GM19324 (cell line): Measurements from ENCODE around the gene SPATS2.
A peak's percentile ranks its signal among the peaks of the same experiment; 100 is the strongest.
"Not testable (repeated sequence)": the region's sequence is repeated elsewhere in the genome, so short reads cannot be mapped to it uniquely, and the experiment has no call there.

Experiments used
- ATAC-seq: cut with Tn5 transposase; IDR thresholded peaks from one replicate; pipeline ENCODE4 v1.9.1; 2021; ENCODE audit warnings: mild to moderate bottlenecking, moderate library complexity; ENCODE audit not compliant: unreplicated experiment, low FRiP score

Gene SPATS2

DNA sequence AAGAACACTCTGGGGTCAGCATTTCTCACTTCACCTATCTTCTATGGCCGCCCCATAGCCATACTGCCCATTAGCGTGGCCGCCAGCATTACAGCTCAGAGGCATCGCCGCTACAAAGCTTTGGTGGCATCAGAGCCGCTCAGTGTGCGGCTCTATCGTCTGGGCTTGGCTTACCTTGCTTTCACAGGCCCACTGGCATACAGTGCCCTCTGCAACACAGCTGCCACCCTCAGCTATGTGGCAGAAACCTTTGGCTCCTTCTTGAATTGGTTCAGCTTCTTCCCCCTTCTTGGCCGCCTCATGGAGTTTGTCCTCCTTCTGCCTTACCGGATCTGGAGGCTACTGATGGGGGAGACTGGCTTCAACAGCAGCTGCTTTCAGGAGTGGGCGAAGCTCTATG is 18.0 kb upstream of the SPATS2 start:
- ATAC-seq, result no peak

DNA sequence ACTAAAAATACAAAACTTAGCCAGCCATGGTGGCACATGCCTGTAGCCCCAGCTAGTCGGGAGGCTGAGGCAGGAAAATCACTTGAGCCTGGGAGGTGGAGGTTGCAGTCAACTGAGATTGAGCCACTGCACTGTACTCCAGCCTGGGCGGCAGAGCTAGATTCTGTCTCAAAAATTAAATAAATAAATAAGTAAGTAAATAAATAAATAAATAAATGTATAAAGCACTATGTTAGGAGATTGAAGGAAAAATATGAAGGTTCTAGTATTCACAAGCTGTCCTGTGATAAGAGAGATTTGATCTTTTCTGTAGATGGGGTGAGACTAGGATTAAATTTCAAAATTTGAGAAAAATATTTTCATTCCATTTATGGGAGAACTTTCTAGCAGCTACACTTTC is 14.9 kb upstream of the SPATS2 start:
- ATAC-seq, result no peak

DNA sequence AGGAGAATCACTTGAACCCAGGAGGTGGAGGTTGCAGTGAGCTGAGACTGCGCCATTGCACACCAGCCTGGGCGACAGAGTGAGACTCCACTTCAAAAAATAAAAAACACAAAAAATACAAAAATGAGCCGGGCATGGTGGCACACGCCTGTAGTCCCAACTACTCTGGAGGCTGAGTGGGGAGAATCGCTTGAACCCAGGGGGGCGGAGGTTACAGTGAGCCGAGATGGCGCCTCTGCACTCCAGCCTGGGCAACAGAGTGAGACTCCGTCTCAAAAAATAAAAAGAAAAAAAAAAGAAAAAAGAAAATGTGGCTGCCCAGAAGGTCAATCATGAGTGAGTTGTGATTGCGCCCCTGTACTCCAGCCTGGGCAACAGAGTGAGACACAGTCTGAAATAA is 11.3 kb upstream of the SPATS2 start:
- no peak for ATAC-seq

DNA sequence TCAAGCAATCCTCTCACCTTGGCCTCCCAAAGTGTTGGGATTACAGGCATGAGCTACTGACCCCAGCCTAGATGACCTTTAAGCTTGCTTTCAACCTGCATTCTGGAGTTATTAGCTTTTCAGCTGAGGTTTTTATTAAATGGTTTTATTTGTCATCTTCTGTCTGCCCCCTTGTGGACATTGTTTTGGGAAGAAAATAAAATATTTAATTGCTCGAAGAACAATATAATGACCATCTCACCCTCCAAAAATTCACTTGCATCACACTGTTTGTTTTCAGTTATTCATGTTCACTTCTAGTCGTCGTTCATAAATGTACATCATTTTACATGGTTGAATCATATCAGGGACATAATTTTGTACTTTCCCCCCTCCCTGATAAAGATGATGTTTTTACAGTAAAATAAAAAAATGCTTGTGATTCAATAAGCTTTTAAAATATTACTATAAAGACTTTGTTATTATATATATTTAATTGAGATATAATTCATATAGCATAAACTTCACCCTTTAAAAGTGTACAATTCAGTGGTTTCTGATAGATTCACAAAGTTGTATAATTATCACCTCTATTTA is 10.1 kb upstream of the SPATS2 start:
- ATAC-seq, result no peak

DNA sequence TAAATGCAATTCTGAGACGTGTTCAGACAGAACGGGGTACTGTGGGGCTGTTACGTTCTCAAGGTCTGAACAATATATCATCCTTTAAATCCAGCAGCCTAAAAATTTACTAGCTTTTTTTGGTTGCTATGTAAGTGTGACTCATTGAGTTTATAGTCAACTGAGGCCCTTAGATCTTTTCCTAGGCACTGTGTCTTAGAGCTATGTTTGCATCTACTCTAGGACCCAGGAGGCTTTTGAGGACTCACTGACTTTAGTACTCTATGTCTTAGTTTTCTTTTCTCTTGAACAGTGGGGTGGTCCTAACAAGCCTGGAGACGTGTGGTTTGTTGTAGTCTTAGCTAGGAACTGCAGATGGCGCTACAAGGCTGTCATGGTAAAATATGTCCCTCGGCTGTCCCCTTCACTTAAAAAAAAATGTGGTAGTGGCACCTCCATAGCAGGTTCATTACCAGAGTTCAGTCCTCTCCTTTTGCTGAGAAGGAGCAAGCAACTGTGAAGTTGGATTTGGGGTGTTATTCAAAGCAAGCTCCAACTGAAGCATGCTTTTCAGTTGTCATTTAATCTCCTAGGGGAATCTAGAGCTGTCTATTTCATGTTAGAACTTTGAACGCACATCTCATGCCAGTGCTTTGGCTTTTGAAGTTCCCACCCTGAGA is 8.7 kb upstream of the SPATS2 start:
- peak; percentile 48 for ATAC-seq

DNA sequence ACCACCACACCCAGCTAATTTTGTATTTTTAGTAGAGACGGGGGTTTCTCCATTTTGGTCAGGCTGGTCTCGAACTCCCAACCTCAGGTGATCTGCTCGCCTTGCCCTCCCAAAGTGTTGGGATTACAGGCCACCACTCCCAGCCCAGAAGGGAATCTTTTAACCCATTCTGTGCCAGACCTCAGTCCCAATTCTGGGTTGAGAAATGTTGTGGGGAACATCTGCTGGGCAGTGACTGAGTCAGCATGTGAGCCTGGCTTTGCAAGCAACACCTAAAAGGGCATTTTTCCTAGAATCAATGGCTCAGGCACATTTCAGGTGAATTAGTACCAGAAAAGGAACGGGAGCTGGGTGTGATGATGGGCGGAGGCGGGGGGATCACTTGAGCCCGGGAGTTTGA is 7.6 kb upstream of the SPATS2 start:
- ATAC-seq, result no peak

DNA sequence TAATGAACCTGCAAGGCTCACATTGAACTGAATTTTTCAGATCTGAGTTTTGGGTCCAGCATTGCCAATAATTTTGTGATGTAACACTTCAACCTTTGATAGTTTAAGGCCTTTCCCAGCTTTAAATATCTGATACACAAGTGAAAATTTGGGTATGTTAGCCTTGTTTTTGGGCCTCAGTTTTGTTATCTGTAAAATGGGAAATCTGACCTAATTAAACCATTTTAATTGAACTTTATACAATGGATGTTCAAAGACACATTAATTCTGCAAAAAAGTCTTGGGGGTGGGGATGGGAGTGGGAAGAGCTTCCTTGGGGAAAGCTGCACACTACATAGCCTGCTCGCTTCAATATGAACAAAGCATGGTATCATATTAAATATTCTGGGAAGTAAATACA is 5.2 kb upstream of the SPATS2 start:
- no peak for ATAC-seq

DNA sequence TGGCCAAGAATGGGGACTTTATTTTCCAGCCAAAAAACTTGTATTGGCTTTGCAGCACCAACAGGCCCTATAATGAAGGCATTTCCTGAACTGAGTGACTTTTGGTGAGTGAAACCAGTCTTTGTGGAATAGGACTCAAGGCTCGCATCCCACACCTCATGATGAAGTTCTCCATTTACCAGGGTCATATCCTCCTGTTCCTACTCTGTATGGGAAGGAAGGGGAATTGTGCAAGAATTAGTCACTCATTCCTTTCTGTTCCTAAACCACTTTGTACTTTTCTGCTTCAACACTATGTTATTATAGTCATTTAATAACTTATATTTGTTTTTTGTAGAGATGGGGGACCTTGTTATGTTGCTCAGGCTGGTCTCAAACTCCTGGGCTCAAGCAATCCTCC is 2.3 kb upstream of the SPATS2 start:
- no peak for ATAC-seq

DNA sequence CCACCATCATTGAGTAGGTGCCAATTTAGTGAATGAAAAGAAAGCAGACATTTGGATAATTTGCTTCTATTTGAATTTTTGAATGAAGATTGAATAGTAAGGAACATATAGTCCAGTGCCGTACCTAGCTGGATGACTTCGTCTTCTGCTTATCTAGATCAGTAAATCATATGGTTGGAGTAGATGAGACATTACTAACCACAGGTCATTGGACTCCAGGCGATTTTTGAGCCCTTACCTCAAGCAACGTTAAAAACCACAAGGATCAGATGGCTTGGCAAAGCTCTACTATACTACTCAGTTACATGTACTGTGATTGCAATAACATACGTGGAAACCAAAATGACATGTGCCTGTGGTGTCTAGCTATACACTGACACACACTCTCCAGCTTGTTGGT is 1.7 kb upstream of the SPATS2 start:
- no peak for ATAC-seq

DNA sequence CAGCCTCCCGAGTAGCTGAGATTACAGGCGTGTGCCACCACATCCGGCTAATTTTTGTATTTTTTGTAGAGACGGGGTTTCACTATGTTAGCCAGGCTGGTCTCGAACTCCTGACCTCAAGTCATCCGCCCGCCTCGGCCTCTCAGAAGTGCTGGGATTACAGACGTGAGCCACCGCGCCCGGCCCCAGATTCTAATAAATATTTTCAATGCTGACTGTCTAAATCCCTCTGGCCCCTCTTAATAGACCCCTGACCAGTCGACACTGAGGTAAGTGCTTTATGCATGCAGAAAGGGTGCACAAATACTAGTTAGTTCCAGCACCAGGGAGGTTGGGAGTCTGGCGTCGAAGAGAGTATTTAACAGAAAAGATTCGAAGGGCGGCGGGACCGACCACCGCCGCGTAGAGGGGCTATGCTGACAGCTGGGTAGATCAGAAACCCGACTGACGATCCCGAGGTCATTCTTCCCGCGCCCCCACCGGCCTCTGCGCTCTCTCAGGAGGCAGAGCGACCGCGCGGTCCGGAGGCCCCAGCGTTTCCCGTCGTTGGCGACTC is 1.1 kb upstream of the SPATS2 start:
- peak; percentile 3 for ATAC-seq

DNA sequence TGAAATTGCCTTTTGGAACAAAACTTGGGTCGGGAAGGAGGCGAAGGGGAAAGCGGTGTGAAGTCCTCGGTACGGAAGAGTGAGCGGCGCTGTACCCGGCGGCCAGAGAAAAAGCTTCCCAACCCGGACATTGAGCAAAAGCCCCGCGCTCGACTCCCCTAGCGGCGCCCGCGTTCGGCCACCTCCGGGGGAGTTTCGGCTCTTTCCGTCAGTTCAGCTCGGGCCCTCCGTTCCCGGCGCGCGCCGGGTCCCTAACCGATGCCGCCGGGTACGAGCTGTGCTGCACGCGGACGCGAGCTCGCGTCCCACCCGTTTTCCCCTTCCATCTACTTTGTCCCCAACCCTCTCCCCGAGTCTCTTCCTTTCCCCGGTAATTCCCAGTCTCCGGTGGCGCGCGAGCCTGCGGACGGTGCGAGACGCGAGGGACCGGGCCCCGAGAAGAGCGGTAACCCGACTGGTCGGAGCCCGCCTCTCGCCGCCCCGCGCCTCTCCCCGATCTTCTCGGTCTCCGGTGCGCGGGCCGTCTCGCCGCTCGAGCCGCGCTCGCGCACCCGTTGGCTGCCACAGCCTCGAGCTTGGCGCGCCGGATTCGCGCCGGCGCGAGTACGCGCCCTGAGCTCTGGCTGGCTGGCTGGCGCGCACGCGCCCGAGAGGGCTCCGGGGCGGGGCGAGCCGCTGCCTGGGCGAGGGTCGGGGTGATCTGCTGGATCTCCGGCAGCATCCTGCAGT is 446 bp upstream of the SPATS2 start:
- peak; percentile 70 for ATAC-seq

DNA sequence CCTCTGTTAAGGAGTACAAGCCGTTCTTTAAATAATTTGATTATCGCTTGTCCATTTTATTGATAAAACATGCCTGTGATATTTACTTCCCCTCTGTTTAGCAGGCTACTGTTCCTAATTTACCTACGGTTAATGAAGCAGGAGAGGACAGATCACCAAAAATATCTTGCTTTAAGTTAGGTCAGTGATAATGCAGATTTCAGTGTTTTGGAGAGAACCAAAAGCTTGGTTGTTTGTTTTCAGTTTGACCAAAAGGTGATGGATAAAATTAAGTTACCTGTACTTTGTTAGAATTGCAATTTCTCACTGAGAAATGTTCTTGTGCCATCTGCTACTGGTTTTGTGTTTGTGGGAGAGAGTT is 958 bp downstream of the SPATS2 start:
- ATAC-seq, result no peak

DNA sequence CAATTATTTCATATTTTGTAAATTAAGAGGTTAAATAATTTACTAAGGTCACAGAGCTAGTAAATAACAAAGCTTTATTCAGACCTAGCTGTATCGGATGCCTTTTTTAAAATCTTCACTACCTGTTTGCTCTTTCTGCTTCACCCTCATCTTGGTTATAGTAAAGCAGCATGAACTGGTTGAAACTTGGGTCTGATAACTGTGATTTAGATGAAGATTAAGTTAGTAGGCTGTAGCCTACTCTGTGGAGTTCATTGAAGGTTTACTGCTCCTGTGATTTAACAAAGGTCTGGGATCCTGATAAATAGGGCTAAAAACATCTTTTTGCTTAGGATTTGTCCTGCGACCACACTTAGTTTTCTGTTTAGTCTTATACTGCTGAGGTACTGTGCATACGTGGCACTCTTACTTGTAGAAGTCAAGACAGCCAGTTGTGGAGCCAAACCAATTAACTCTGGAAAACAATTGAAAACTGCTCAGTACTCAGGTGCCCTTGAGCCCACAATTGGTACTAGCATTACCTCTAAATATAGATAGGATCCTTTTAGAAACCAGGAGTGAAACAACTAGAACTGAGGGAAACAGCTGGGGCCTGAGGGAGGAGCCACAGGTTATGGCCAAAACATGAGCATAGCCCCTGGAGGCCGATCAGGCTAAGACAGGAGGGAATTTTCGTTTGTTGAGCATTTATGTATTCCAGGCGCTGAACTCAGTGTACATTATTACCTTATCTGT is 2.3 kb downstream of the SPATS2 start:
- no peak for ATAC-seq

DNA sequence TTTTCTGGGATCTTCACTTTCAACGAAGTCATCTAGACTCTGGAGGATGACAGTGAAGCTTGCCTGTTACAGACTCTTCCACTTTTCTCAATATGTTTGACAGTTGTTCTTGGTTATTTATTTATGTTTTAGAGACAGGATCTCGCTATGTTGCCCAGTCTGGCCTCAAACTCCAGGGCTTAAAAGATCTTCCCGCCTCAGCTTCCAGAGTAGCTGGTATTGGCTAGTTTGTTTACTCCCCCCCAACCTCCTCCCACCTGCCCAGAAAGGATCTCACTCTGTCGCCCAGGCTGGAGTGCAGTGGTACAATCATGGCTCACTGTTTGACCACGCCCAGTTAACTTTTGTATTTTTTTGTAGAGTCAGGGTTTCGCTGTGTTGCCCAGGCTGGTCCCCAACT is 3.3 kb downstream of the SPATS2 start:
- ATAC-seq, result no peak

DNA sequence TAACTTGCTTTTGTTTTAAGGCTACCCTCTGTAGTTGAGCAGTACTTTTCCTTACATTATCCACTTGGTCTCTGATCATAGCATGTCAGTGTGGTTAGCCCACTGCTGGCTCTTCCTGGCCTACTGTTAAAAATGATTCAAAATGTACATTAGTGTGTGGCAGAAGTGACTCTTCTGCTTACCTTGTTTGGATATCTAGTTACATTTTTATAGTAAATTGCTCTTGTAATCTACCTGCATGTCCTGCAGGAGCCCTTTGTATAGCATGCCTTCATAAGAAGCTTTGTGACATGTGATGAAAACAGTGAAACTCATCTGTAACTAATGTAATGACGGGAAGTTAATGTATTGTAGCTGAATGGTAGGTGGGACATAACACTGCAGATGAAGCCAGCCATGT is 8.1 kb downstream of the SPATS2 start:
- no peak for ATAC-seq

DNA sequence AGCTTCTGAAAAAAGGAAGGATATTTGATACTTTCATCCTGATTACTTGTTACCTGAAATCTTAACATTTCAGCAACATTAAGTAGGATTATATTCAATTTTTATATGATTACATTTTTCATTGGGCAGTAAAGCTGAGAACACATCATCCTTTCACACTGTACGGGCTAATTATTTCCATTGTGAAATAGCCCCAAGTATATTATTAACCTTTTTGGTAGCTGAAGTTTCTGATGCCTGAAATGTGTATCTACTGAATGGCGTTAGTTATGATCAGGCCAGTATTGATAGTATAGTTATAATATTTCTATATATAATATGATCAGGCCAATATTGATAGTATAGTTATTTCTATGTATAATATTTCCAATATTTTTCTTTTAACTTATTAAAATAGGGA is 10.1 kb downstream of the SPATS2 start:
- no peak for ATAC-seq

DNA sequence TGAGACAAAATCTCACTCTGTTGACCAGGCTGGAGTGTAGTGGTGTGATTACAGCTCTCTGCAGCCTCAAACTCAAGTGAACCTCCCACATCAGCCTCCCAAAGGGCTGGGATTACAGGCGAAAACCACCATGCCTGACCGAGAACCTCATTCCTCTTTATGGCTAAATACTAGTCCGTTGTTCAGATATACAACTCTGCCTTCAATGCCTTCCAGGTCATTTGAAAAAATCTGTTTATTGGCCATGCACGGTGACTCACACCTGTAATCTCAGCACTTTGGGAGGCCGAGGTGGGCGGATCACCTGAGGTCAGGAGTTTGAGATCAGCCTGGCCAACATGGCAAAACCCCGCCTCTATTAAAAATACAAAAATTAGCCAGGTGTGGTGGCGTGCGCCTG is 12.9 kb downstream of the SPATS2 start:
- ATAC-seq, result not testable (repeated sequence)

DNA sequence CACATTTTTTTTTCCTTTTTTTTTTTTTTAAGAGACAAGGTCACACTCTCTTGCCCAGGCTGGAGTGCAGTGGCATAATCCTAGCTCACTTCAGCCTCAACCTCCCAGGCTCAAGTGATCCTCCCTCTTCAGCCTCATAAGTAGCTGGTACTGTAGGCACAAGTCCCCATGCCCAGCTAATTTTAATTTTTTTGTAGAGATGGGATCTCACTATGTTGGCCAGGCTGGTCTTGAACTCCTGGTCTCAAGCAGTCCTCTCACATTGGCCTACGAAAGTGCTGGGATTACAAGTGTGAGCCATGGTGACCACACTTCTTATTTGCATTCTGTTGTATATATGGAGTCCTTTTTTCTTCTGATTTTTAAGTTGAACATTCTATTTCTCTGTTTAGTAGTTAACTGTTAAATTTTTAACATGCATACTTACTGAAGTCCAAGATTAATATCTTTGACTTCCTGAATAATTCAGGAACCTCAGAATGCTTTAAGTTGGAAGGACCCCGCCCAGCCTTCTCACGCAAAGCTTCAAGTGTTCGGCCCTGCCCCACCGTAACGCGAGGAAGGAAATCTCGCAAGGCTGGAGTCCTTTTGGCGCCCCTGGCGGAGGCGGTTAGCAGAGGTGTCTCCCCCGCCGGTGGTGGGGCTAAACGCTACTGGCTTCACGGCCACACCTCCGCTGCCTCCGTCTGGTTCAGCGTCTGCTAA is 21.6 kb downstream of the SPATS2 start:
- no peak for ATAC-seq

DNA sequence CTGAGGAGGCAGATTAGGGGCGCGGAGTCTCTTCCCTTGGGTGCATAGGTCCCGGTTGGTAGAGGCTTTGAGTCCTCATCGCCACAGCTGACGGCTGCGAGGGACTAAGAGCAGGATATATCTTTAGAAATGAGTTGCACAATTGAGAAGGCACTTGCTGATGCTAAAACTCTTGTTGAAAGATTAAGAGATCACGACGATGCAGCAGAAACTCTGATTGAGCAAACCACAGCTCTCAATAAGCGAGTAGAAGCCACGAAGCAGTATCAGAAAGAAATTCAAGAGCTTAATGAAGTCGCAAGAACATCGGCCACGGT is 22.1 kb downstream of the SPATS2 start:
- ATAC-seq, result no peak

DNA sequence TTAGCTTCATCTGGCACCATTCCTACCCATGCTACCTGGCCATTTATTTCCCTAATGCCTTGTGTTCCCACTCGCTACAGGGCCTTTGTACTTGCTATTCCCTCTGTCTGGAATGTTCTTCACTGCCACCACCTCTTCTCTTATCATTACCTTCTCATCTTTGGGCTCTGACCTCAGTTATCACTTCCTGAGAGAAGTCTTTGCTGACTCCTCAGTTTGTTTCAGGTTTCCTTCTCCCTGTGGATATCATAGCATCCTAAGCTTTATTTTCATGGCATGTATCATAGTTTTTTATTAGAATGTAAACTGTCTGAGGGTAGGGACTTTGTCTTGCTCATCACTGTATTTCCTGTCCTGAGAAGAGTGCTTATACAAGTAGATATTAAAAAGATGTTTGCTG is 29.7 kb downstream of the SPATS2 start:
- ATAC-seq, result no peak

DNA sequence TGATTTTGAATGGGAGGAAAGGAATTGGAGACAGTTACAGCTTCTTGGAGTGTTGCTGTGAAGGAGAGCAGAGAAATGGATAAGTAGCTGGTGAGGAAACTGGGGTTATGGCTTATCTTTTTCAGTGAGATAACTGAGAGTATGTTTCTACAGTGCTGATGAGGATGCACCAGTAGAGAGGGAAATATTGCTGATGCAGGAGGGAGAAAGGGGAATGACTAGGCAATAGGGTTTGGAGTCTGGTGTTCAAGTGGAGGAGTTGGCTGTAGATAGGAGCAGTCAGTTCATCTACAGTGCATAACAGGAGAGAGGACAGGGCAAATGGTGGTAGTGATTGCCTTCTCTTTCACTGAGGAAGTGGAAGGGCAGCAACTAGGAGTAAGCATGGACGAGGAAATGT is 33.0 kb downstream of the SPATS2 start:
- no peak for ATAC-seq
